Neural progenitor cell (in vitro differentiated cells): Measurements from ENCODE around the gene CIRBP. TPM values are rescaled to one million over a fixed set of nuclear protein-coding genes. Genes with fewer than 3 reads are reported as not detected.

ENCODE experiments used
- DNase-seq: peaks from one replicate; pipeline ENCODE4 v3.0.0-alpha.2; 2016; ENCODE audit warnings: low spot score
- H2AFZ ChIP-seq: fragments of 200-600 bp; sonication (generic); replicated peaks from 2 replicates; pipeline ENCODE4 v1.6.1; 2016; ENCODE audit warnings: antibody characterized with exemption
- H3F3A ChIP-seq: fragments of 200-600 bp; sonication (generic); 2 replicates; pipeline ENCODE4 v1.6.1; 2016; ENCODE audit warnings: antibody characterized with exemption, low read depth
- H3K27ac ChIP-seq: fragments of 200-600 bp; sonication (generic); 2 replicates; pipeline ENCODE4 v1.5.1; 2016; ENCODE audit warnings: mild to moderate bottlenecking
- H3K27me3 ChIP-seq: fragments of 200-600 bp; sonication (generic); 2 replicates; pipeline ENCODE4 v1.6.1; 2016; ENCODE audit warnings: mild to moderate bottlenecking, moderate library complexity
- H3K36me3 ChIP-seq: fragments of 200-600 bp; sonication (generic); 2 replicates; pipeline ENCODE4 v1.5.1; 2016
- H3K4me1 ChIP-seq: fragments of 200-600 bp; sonication (generic); 2 replicates; pipeline ENCODE4 v1.6.1; 2016; ENCODE audit warnings: mixed run types
- H3K4me2 ChIP-seq: fragments of 200-600 bp; sonication (generic); 2 replicates; pipeline ENCODE4 v1.6.1; 2016
- H3K4me3 ChIP-seq: fragments of 200-600 bp; sonication (generic); 2 replicates; pipeline ENCODE4 v1.5.1; 2016
- H3K79me2 ChIP-seq: fragments of 200-600 bp; sonication (generic); 2 replicates; pipeline ENCODE4 v1.6.1; 2016; ENCODE audit warnings: low read depth
- H3K9ac ChIP-seq: fragments of 200-600 bp; sonication (generic); 2 replicates; pipeline ENCODE4 v1.6.1; 2016
- H3K9me3 ChIP-seq: fragments of 200-600 bp; sonication (generic); 2 replicates; pipeline ENCODE4 v1.5.1; 2016; ENCODE audit warnings: low read depth
- H4K20me1 ChIP-seq: fragments of 200-600 bp; sonication (generic); 2 replicates; pipeline ENCODE4 v1.6.1; 2016; ENCODE audit warnings: low read depth
- H3K27ac Mint-ChIP-seq: 3 replicates; pipeline ENCODE4 v1.8.0; 2021; ENCODE audit warnings: mixed read lengths
- H3K27me3 Mint-ChIP-seq: 2 replicates; pipeline ENCODE4 v1.8.0; 2022; ENCODE audit warnings: low read depth, mild to moderate bottlenecking, inconsistent platforms, moderate library complexity, mixed read lengths; ENCODE audit not compliant: insufficient read depth
- H3K36me3 Mint-ChIP-seq: 3 replicates; pipeline ENCODE4 v1.8.0; 2021; ENCODE audit warnings: mixed read lengths
- H3K4me1 Mint-ChIP-seq: 3 replicates; pipeline ENCODE4 v1.8.0; 2021; ENCODE audit warnings: mixed read lengths
- H3K4me3 Mint-ChIP-seq: 3 replicates; pipeline ENCODE4 v1.8.0; 2021; ENCODE audit warnings: mild to moderate bottlenecking, moderate library complexity, mixed read lengths
- H3K9me3 Mint-ChIP-seq: 3 replicates; pipeline ENCODE4 v1.8.0; 2020; ENCODE audit warnings: mixed read lengths
- EZH2 ChIP-seq: fragments of 200-600 bp; sonication (generic); IDR thresholded peaks from 2 replicates; pipeline ENCODE4 v1.6.1; 2017; ENCODE audit warnings: antibody characterized with exemption, mild to moderate bottlenecking, moderate library complexity
- EZH2phosphoT487 ChIP-seq: fragments of 200-600 bp; sonication (generic); IDR thresholded peaks from 2 replicates; pipeline ENCODE4 v1.6.1; 2017; ENCODE audit warnings: antibody characterized with exemption
- total RNA-seq: library from RNA; depleted of rRNA; stranded (reverse); fragments of >200 nt; gene quantifications from 2 replicates; pipeline ENCODE4 v1.2.3, GENCODE V29; 2015; ENCODE audit warnings: low replicate concordance
- TF ChIP-seq, protein P1 (sequence below): fragments of 200-600 bp; sonication (generic); IDR thresholded peaks from 2 replicates; pipeline ENCODE4 v1.5.1; 2017; ENCODE audit warnings: antibody characterized with exemption, mild to moderate bottlenecking

The CIRBP gene
- total RNA-seq, 1 donor from 2014 or later, result 395 TPM

DNA sequence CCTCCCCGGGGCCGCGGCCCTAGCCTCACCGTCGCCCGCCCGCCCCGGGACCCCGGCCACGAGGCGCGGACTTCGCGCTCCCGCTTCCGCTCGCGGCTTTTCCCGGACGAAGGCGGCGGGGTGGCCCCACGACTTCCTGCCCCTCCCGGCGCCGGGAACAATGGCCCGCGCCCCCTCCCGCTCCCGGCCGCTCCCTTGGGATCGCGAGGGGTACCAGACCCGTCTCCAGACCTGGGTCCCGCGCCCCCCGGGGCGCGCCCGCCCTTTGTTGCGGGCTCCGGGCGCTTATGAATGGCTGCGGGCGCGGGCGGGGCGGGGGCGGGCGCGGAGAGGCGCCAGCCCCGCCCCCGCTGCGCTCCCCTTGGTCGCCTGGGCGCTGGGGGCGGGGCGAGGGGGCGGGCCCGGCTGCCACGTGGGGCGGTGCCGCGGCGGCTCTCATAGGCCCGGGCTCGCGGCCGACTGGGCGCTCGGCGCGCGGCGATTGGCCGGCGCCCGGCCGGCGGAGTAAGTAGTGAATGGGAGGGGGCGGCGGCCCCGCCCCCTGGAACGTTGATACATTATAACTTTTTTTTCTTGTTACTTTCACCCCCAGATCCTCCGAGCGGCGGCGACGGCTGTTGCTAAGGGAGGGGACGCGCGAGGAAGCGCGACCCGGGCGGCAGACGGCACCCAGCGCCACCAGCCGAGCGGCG is 19.7 kb upstream of the CIRBP start:
- peaks cover 12% of the 10 kb centered on the region for H3K4me1 Mint-ChIP-seq
- H3K9me3 Mint-ChIP-seq, result no peaks in the 10 kb centered on the region
- peaks cover 3% of the 10 kb centered on the region for H3K27me3 Mint-ChIP-seq
- H3F3A ChIP-seq, result peaks cover 53% of the 10 kb centered on the region
- H3K36me3 ChIP-seq, result no peaks in the 10 kb centered on the region
- no peaks in the 10 kb centered on the region for H3K9me3 ChIP-seq
- TF ChIP-seq EZH2 (no peak), EZH2phosphoT487 (no peak)
- TF ChIP-seq, protein P1, sequence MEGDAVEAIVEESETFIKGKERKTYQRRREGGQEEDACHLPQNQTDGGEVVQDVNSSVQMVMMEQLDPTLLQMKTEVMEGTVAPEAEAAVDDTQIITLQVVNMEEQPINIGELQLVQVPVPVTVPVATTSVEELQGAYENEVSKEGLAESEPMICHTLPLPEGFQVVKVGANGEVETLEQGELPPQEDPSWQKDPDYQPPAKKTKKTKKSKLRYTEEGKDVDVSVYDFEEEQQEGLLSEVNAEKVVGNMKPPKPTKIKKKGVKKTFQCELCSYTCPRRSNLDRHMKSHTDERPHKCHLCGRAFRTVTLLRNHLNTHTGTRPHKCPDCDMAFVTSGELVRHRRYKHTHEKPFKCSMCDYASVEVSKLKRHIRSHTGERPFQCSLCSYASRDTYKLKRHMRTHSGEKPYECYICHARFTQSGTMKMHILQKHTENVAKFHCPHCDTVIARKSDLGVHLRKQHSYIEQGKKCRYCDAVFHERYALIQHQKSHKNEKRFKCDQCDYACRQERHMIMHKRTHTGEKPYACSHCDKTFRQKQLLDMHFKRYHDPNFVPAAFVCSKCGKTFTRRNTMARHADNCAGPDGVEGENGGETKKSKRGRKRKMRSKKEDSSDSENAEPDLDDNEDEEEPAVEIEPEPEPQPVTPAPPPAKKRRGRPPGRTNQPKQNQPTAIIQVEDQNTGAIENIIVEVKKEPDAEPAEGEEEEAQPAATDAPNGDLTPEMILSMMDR, result no peak
- peaks cover 62% of the 10 kb centered on the region for H4K20me1 ChIP-seq
- peak overlapping the region; percentile 89 for H3K4me2 ChIP-seq
- peak; percentile 99 for DNase-seq
- H3K4me1 ChIP-seq, result peaks cover 18% of the 10 kb centered on the region
- H2AFZ ChIP-seq, result no peak overlapping the region
- peak overlapping the region; percentile 91 for H3K4me3 Mint-ChIP-seq
- H3K27ac ChIP-seq, result peak overlapping the region; percentile 92
- H3K36me3 Mint-ChIP-seq, result peaks cover under 1% of the 10 kb centered on the region
- H3K4me3 ChIP-seq, result peak overlapping the region; percentile 90
- peaks cover 48% of the 10 kb centered on the region for H3K79me2 ChIP-seq
- no peaks in the 10 kb centered on the region for H3K27me3 ChIP-seq
- H3K27ac Mint-ChIP-seq, result no peak overlapping the region
- H3K9ac ChIP-seq, result peak overlapping the region; percentile 74

DNA sequence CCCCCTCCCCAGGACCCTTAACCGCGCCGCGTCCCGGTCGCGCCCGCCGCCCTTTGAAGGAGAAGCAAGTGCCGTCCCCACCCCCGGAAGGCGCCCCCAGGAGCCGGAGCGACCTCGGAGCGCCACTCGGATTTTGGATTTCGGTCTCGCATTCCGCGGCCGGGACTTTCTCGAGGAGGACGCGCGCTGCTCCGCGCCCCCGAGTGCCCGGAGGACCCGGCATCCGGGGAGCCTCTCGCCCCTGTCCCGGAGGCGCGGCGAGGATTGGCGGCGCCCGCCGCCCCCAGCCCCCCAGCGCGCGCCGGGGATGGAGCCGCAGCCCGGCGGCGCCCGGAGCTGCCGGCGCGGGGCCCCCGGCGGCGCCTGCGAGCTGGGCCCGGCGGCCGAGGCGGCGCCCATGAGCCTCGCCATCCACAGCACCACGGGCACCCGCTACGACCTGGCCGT is 19.1 kb upstream of the CIRBP start:
- Mint-ChIP-seq H3K4me3 (peak overlapping the region; percentile 91), H3K27me3 (peaks cover 6% of the 10 kb centered on the region), H3K36me3 (peaks cover 6% of the 10 kb centered on the region), H3K9me3 (no peaks in the 10 kb centered on the region), H3K4me1 (peaks cover 13% of the 10 kb centered on the region), H3K27ac (no peak overlapping the region)
- Histone ChIP-seq H3K4me2 (peak overlapping the region; percentile 89), H3K36me3 (no peaks in the 10 kb centered on the region), H3K4me3 (peak overlapping the region; percentile 90), H3K9me3 (no peaks in the 10 kb centered on the region), H2AFZ (no peak overlapping the region), H3K9ac (peak overlapping the region; percentile 74), H3K27me3 (no peaks in the 10 kb centered on the region), H3F3A (peaks cover 54% of the 10 kb centered on the region), H4K20me1 (peaks cover 62% of the 10 kb centered on the region), H3K4me1 (peaks cover 14% of the 10 kb centered on the region), H3K79me2 (peaks cover 54% of the 10 kb centered on the region), H3K27ac (peak overlapping the region; percentile 82)
- no peak for DNase-seq
- TF ChIP-seq EZH2 (no peak), EZH2phosphoT487 (no peak)
- TF ChIP-seq, protein P1, result no peak

DNA sequence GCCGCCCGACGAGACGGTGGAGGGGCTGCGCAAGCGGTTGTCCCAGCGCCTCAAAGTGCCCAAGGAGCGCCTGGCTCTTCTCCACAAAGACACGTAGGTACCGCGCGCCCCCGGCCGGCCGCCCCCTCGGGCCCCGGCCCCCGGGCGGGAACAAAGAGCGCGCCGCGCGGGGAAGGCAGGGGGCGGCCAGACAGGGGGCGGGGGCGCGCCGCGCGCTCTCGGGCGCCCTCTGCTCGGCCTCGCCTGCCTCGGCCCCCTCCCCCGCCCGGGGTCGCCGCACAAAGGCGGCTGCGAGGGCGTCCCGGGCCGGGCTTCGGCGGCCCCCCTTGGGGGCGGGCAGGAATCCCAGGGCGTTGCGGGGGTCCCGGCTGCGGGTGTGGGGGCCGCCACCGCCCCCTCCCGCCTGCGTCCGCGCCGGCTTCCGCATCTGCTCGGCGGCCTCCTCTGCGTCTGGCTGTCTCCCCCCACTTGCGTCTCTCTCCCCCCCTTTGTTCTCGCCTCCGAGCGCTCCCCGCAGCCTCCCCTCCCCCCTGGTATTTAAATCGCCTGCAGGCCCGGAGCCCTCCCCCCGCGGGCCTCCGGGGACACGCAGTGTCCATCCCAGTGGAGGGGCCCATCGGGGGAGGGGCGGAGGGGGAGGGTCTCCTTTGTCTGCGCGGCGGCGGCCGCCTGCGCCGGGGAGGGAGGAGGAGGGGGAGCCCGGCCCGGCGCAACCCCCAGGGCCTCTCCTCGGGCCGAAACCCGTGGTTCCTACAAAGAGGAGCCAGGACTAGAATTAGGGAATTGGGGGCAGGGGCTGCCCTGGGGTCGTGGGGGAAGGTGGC is 18.5 kb upstream of the CIRBP start:
- peaks cover 6% of the 10 kb centered on the region for H3K27me3 Mint-ChIP-seq
- no peaks in the 10 kb centered on the region for H3K9me3 ChIP-seq
- H3K9ac ChIP-seq, result peak overlapping the region; percentile 53
- H3K36me3 Mint-ChIP-seq, result peaks cover 6% of the 10 kb centered on the region
- peak overlapping the region; percentile 92 for H3K4me3 Mint-ChIP-seq
- no peaks in the 10 kb centered on the region for H3K36me3 ChIP-seq
- no peaks in the 10 kb centered on the region for H3K9me3 Mint-ChIP-seq
- peak overlapping the region; percentile 90 for H3K4me3 ChIP-seq
- no peak overlapping the region for H2AFZ ChIP-seq
- peaks cover 60% of the 10 kb centered on the region for H3K79me2 ChIP-seq
- peaks cover 13% of the 10 kb centered on the region for H3K4me1 Mint-ChIP-seq
- H3K27me3 ChIP-seq, result no peaks in the 10 kb centered on the region
- H3F3A ChIP-seq, result peaks cover 60% of the 10 kb centered on the region
- DNase-seq, result peak; percentile 96
- peak overlapping the region; percentile 89 for H3K4me2 ChIP-seq
- H3K4me1 ChIP-seq, result peaks cover 14% of the 10 kb centered on the region
- peak overlapping the region; percentile 82 for H3K27ac ChIP-seq
- no peak overlapping the region for H3K27ac Mint-ChIP-seq
- peaks cover 65% of the 10 kb centered on the region for H4K20me1 ChIP-seq
- TF ChIP-seq EZH2, result no peak
- TF ChIP-seq, protein P1, result no peak
